Transverse colon (tissue), 4 donors: ENCODE results near the gene UCKL1.

ENCODE experiments used
- POLR2A ChIP-seq: fragments of 450-650 bp; IDR thresholded peaks from one replicate; pipeline ENCODE4 v1.6.1; 2016; ENCODE audit warnings: antibody characterized with exemption, mild to moderate bottlenecking, moderate library complexity
- POLR2AphosphoS5 ChIP-seq, 3 donors: sonication (generic); formaldehyde crosslinking; IDR thresholded peaks; one replicate each; pipeline ENCODE4 v1.6.1; 2016; ENCODE audit warnings: antibody characterized with exemption in 3 of 3
- TF ChIP-seq, protein P1 (sequence below), 5 experiments: fragments of 200-600 bp in 3 of 5; fragments of 450-650 bp in 2 of 5; sonication (generic) in 3 of 5; IDR thresholded peaks; 1 replicate in 2 of 5; 2 replicates in 3 of 5; pipeline ENCODE4 v1.5.1; 2016 to 2017; ENCODE audit warnings: antibody characterized with exemption in 5 of 5, inconsistent platforms in 3 of 5, mild to moderate bottlenecking in 2 of 5, moderate library complexity in 1 of 5

DNA sequence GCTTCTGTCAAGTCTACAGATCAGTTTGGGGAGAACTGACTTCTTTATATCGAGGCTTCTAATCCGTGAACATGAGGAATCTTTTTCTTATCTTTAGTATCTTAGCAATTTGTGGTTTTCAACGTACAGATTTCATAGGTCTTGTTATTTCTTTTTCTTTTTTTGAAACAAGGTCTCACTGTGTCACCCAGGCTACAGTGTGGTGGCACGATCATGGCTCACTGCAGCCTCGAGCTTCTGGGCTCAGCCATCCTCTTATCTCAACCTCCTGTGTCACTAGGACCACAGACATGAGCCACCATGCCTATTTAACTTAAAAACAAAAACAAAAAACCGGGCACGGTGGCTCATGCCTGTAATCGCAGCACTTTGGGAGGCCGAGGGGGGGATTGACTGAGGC is 32.0 kb downstream of the UCKL1 start:
- TF ChIP-seq, protein P1, sequence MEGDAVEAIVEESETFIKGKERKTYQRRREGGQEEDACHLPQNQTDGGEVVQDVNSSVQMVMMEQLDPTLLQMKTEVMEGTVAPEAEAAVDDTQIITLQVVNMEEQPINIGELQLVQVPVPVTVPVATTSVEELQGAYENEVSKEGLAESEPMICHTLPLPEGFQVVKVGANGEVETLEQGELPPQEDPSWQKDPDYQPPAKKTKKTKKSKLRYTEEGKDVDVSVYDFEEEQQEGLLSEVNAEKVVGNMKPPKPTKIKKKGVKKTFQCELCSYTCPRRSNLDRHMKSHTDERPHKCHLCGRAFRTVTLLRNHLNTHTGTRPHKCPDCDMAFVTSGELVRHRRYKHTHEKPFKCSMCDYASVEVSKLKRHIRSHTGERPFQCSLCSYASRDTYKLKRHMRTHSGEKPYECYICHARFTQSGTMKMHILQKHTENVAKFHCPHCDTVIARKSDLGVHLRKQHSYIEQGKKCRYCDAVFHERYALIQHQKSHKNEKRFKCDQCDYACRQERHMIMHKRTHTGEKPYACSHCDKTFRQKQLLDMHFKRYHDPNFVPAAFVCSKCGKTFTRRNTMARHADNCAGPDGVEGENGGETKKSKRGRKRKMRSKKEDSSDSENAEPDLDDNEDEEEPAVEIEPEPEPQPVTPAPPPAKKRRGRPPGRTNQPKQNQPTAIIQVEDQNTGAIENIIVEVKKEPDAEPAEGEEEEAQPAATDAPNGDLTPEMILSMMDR (IDR thresholded peaks at IDR 0.05): no peak
- TF ChIP-seq POLR2AphosphoS5 (IDR thresholded peaks at IDR 0.05) (no peak), POLR2A (no peak)
